PC-9 (cell line): ENCODE measurements around the gene PRKD1. TPM values are rescaled to one million over a fixed set of nuclear protein-coding genes. Genes with fewer than 3 reads are reported as not detected.

Experiments used
- BruUV-seq: library from RNA; stranded (reverse); fragments of 400-500 nt; replicated peaks from 2 replicates; lab custom pipeline; 2021; lab: Mats Ljungman, UMichigan
- CTCF ChIA-PET: fragments of 300-600 bp; sonication (Branson Sonifier 250); formaldehyde crosslinking; loops from one replicate; lab custom pipeline; 2022; ENCODE audit warnings: antibody characterized with exemption; lab: Charles Lee
- POLR2A ChIA-PET: fragments of 300-600 bp; sonication (Branson Sonifier 250); formaldehyde crosslinking; loops from one replicate; lab custom pipeline; 2022; ENCODE audit warnings: antibody characterized with exemption; ENCODE audit not compliant: unreplicated experiment; lab: Charles Lee
- DNase-seq, 2 experiments: peaks; one replicate each; pipeline versions ENCODE4 v3.0.0 to v3.0.0-alpha.2; 2015 to 2022; ENCODE audit warnings: mixed read lengths in 1 of 2
- H2AFZ ChIP-seq: fragments of 200-600 bp; sonication (generic); 2 replicates; pipeline ENCODE4 v1.8.1; 2017; ENCODE audit warnings: antibody characterized with exemption
- H3F3A ChIP-seq: fragments of 200-600 bp; sonication (generic); 2 replicates; pipeline ENCODE4 v1.8.1; 2017; ENCODE audit warnings: antibody characterized with exemption, mild to moderate bottlenecking, low read depth; ENCODE audit not compliant: insufficient read depth
- H3K27ac ChIP-seq: fragments of 200-600 bp; sonication (generic); 2 replicates; pipeline ENCODE4 v1.6.1; 2016; ENCODE audit warnings: mixed run types
- H3K27me3 ChIP-seq: fragments of 200-600 bp; sonication (generic); 2 replicates; pipeline ENCODE4 v1.6.1; 2016; ENCODE audit warnings: low read depth, mixed run types; ENCODE audit not compliant: insufficient read depth
- H3K36me3 ChIP-seq: fragments of 200-600 bp; sonication (generic); 2 replicates; pipeline ENCODE4 v1.6.1; 2016; ENCODE audit warnings: low read depth, mixed run types
- H3K4me1 ChIP-seq: fragments of 200-600 bp; sonication (generic); replicated peaks from 2 replicates; pipeline ENCODE4 v1.6.1; 2016; ENCODE audit warnings: mixed run types; ENCODE audit not compliant: insufficient read depth
- H3K4me2 ChIP-seq: fragments of 200-600 bp; sonication (generic); 2 replicates; pipeline ENCODE4 v1.6.1; 2017; ENCODE audit warnings: mixed run types
- H3K4me3 ChIP-seq: fragments of 200-600 bp; sonication (generic); 2 replicates; pipeline ENCODE4 v1.6.1; 2016; ENCODE audit warnings: mixed run types
- H3K79me2 ChIP-seq: fragments of 200-600 bp; sonication (generic); 2 replicates; pipeline ENCODE4 v1.6.1; 2017; ENCODE audit warnings: low read depth, mixed run types
- H3K9me2 ChIP-seq: fragments of 200-600 bp; sonication (generic); 2 replicates; pipeline ENCODE4 v1.8.1; 2017; ENCODE audit warnings: mild to moderate bottlenecking; ENCODE audit not compliant: insufficient read depth
- H3K9me3 ChIP-seq: fragments of 200-600 bp; sonication (generic); 2 replicates; pipeline ENCODE4 v1.8.1; 2016; ENCODE audit warnings: low read depth; ENCODE audit not compliant: insufficient read depth
- H4K20me1 ChIP-seq: fragments of 200-600 bp; sonication (generic); 2 replicates; pipeline ENCODE4 v1.8.1; 2017; ENCODE audit not compliant: insufficient read depth
- CTCF ChIP-seq: fragments of 200-600 bp; sonication (generic); conservative IDR thresholded peaks from 2 replicates; pipeline ENCODE4 v1.6.1; 2017; ENCODE audit warnings: mixed run types, antibody characterized with exemption, mild to moderate bottlenecking, moderate library complexity
- EZH2 ChIP-seq: fragments of 200-600 bp; sonication (generic); IDR thresholded peaks from 2 replicates; pipeline ENCODE4 v1.8.0; 2017; ENCODE audit warnings: antibody characterized with exemption, low read depth
- intact Hi-C: fragments of 100-400 bp; cut with micrococcal nuclease; formaldehyde crosslinking; loops from one replicate; pipeline ENCODE4 v1.10.0; 2022; ENCODE audit not compliant: unreplicated experiment
- total RNA-seq: library from RNA; stranded (reverse); gene quantifications from 2 replicates; pipeline ENCODE4 v1.2.3, GENCODE V29; 2021

Gene PRKD1
- total RNA-seq, 1 experiment from 2014 or later: 0.98 TPM

DNA sequence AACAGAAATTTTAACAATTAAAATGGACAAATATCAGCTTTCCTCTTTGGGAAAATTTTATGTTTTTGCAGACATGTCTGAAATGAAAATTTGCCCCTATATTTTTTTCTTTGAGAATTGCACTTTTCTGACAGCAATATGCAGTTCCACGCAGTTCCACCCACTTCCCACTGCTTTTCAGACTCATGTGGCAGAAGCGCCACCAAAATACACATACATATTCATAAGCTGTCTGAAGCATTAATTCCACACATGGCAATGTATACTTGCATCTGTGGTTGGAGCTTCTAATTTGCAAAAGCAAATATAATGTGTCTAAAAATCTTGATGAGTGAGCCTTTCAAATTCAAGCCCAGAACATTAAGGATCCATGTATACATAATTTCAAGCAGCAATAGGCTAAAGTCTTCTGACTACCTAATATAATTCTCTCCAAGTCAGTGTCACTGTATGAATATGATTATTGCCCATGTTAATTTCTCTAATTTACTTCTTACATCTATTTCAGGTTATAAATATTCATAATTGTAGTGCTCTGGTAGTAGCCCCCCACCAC, 129.5 kb downstream of the PRKD1 start:
- no peaks in the 10 kb centered on the region for H3K36me3 ChIP-seq
- no peak overlapping the region for H2AFZ ChIP-seq
- TF ChIP-seq EZH2: no peak
- TF ChIP-seq CTCF: no peak
- no peak overlapping the region for H3K4me3 ChIP-seq
- no peaks in the 10 kb centered on the region for H3K9me3 ChIP-seq
- DNase-seq: no peak
- intact Hi-C loops: no loop called here
- CTCF ChIA-PET: no interaction called here
- no peaks in the 10 kb centered on the region for H3K4me1 ChIP-seq
- H3F3A ChIP-seq: no peaks in the 10 kb centered on the region
- H3K27me3 ChIP-seq: no peaks in the 10 kb centered on the region
- no peak overlapping the region for H3K27ac ChIP-seq
- no peaks in the 10 kb centered on the region; the same call in 1 of the 2 replicates for H3K9me2 ChIP-seq
- no peak overlapping the region for H3K4me2 ChIP-seq
- H4K20me1 ChIP-seq: no peaks in the 10 kb centered on the region
- POLR2A ChIA-PET: interaction anchor here (0.5 kb wide), 1 partner anchor 143 kb away, joined by 3 read pairs; no protein-coding TSS in a partner anchor
- H3K79me2 ChIP-seq: no peaks in the 10 kb centered on the region
- BruUV-seq: no TSS peak

GRCh38 chr14:29796853-29797252, 130.8 kb downstream of the PRKD1 start:
- intact Hi-C loops: no loop called here
- H2AFZ ChIP-seq: no peak overlapping the region
- H3K27ac ChIP-seq: no peak overlapping the region
- no peaks in the 10 kb centered on the region; the same call in 1 of the 2 replicates for H3K9me2 ChIP-seq
- H3F3A ChIP-seq: no peaks in the 10 kb centered on the region
- no peak overlapping the region for H3K4me3 ChIP-seq
- H3K4me1 ChIP-seq: no peaks in the 10 kb centered on the region
- no peak for TF ChIP-seq EZH2
- TF ChIP-seq CTCF: no peak
- no peaks in the 10 kb centered on the region for H3K27me3 ChIP-seq
- no peak for DNase-seq
- H4K20me1 ChIP-seq: no peaks in the 10 kb centered on the region
- ChIA-PET CTCF (no interaction called here), POLR2A (no interaction called here)
- H3K36me3 ChIP-seq: no peaks in the 10 kb centered on the region
- no peaks in the 10 kb centered on the region for H3K9me3 ChIP-seq
- no TSS peak for BruUV-seq
- no peak overlapping the region for H3K4me2 ChIP-seq
- H3K79me2 ChIP-seq: no peaks in the 10 kb centered on the region

GRCh38 chr14:29789475-29789874, 138.2 kb downstream of the PRKD1 start:
- no TSS peak for BruUV-seq
- ChIA-PET CTCF (no interaction called here), POLR2A (no interaction called here)
- Histone ChIP-seq H3K27ac (no peak overlapping the region), H3K79me2 (no peaks in the 10 kb centered on the region), H3K27me3 (no peaks in the 10 kb centered on the region), H3K9me3 (no peaks in the 10 kb centered on the region), H3F3A (no peaks in the 10 kb centered on the region), H3K4me1 (no peaks in the 10 kb centered on the region), H3K9me2 (no peaks in the 10 kb centered on the region), H3K4me3 (no peak overlapping the region), H3K36me3 (no peaks in the 10 kb centered on the region), H4K20me1 (no peaks in the 10 kb centered on the region), H3K4me2 (no peak overlapping the region), H2AFZ (no peak overlapping the region)
- no peak for TF ChIP-seq EZH2
- TF ChIP-seq CTCF: no peak
- intact Hi-C loops: no loop called here
- DNase-seq: no peak
